Kidney (tissue), 14 donors: Measurements from ENCODE around the gene TMEM39B. TPM values are rescaled to one million over a fixed set of nuclear protein-coding genes. Genes with fewer than 3 reads are reported as not detected.
"Not testable (repeated sequence)": the region's sequence is repeated elsewhere in the genome, so short reads cannot be mapped to it uniquely, and the experiment has no call there.

ENCODE experiments used
- DNase-seq, 5 donors: peaks; one replicate each; pipeline ENCODE4 v3.0.0-alpha.2; 2013 to 2020
- FAIRE-seq: peaks from 2 replicates; lab custom pipeline; 2012; peaks lifted over from hg19 to GRCh38; lab: Jason Lieb, UNC
- H3K27ac ChIP-seq, 2 donors: one replicate each; pipeline ENCODE4 v1.7.0; 2013; ENCODE audit warnings: low read depth in 2 of 2, low read length in 2 of 2, inconsistent platforms in 1 of 2
- H3K27me3 ChIP-seq: one replicate; pipeline ENCODE4 v1.7.1; 2013; ENCODE audit warnings: low read length, inconsistent platforms; ENCODE audit not compliant: control insufficient read depth, insufficient read depth
- H3K36me3 ChIP-seq, 3 donors: one replicate each; pipeline versions ENCODE4 v1.7.0 to v1.7.1; 2013; ENCODE audit warnings: low read length in 3 of 3, control low read depth in 1 of 3, inconsistent platforms in 1 of 3; ENCODE audit not compliant: insufficient read depth in 3 of 3, control insufficient read depth in 2 of 3
- H3K4me1 ChIP-seq, 3 donors: one replicate each; pipeline versions ENCODE4 v1.7.0 to v1.7.1; 2013; ENCODE audit warnings: low read length in 3 of 3, inconsistent platforms in 1 of 3, low read depth in 1 of 3; ENCODE audit not compliant: control insufficient read depth in 2 of 3, insufficient read depth in 2 of 3
- H3K4me3 ChIP-seq, 3 donors: one replicate each; pipeline versions ENCODE4 v1.7.0 to v1.8.1; 2013; ENCODE audit warnings: low read length in 3 of 3, control low read depth in 1 of 3, inconsistent platforms in 1 of 3
- H3K9ac ChIP-seq, 3 donors: one replicate each; pipeline versions ENCODE4 v1.7.0 to v1.7.1; 2013; ENCODE audit warnings: low read length in 3 of 3, control low read depth in 1 of 3, inconsistent platforms in 1 of 3
- H3K9me3 ChIP-seq, 3 donors: one replicate each; pipeline versions ENCODE4 v1.7.0 to v1.7.1; 2013; ENCODE audit warnings: low read length in 3 of 3, control low read depth in 1 of 3, inconsistent platforms in 1 of 3; ENCODE audit not compliant: control insufficient read depth in 2 of 3, insufficient read depth in 1 of 3
- CTCF ChIP-seq: IDR thresholded peaks from 3 replicates; pipeline ENCODE4 v1.5.1; 2012; ENCODE audit warnings: mild to moderate bottlenecking, moderate library complexity, borderline replicate concordance; ENCODE audit not compliant: insufficient read depth; ENCODE audit errors: extremely low read depth
- intact Hi-C: fragments of 100-400 bp; cut with DNase I; formaldehyde crosslinking; loops from one replicate; pipeline ENCODE4 v1.11.1; 2022
- polyA plus RNA-seq: library from polyadenylated mRNA; stranded (reverse); fragments of 350-450 nt; fragmentation: Illumina TruSeq; extraction: RNeasy Lipid Tissue Mini Kit (QIAGEN cat#74804); gene quantifications from one replicate; pipeline ENCODE4 v1.2.3, GENCODE V29; 2014; ENCODE audit warnings: low read depth, low replicate concordance; ENCODE audit not compliant: insufficient read depth
- total RNA-seq: library from RNA; stranded (reverse); fragmentation: NEBNext Ultra II Directional; extraction: Animal tissue kit (Norgen Biotek cat#: 25700); gene quantifications from one replicate; pipeline ENCODE4 v1.2.1, GENCODE V29; 2021
- donor health status: control.
- donor health status: control.
- donor health status: control.
- donor health status: control.
- donor health status: control.
- donor health status: DM: yes; HTN: yes; CAD: no.
- donor health status: Normal renal cell carcinoma (clear cell type).

TMEM39B gene
- total and polyA plus RNA-seq, 2 donors from 2014 or later = 9.3 to 15.4 TPM

DNA sequence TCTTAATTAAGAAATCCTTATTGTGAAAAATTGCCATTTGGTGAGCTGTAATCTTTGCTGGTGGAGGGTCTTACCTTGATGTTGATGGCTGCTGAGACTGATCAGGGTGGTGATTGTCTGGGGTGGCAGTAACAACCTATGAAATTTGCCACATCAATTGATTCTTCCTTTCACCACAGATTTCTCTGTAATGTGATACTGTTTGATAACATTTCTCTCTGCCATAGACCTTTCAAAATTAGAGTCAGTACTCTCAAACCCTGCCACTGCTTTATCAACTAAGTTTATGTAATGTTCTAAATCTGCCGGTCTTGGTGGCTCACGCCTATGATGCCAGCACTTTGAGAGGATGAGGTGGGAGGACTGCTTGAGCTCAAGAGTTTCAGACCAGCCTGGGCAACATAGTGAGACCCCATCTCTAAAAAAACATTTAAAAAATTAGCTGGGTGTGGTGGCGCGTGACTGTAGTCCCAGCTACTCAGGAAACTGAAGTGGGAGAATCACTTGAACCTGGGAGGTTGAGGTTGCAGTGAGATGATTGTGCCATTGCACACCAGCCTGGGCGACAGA lies 40.2 kb downstream of the TMEM39B start:
- no peak for DNase-seq
- Histone ChIP-seq H3K27me3 (no peaks in the 10 kb centered on the region), H3K9ac (no peak overlapping the region), H3K36me3 (peaks cover 0 to 4% (median 3%) of the 10 kb centered on the region in 3 donors), H3K4me3 (no peak overlapping the region), H3K4me1 (peaks cover 0 to 15% (median 11%) of the 10 kb centered on the region in 3 donors), H3K27ac (no peak overlapping the region), H3K9me3 (no peaks in the 10 kb centered on the region)
- intact Hi-C loops = no loop called here
- FAIRE-seq = no peak
- TF ChIP-seq CTCF = no peak

DNA sequence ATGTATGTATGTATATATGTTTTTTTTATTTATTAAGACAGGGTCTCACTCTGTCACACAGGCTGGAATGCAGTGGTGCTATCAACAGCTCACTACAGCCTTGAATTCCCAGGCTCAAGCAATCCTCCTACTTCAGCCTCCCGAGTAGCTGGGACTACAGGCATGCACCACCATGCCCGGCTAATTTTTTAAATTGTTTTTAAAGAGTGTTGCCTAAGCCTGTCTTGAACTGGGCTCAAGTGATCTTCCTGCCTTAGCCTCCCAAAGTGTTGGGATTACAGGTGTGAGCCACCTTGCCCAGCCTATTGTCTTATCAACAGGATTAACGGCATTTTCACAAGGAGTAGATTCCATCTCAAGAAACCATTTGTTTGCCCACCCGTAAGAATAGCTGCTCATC lies 40.7 kb downstream of the TMEM39B start:
- H3K4me1 ChIP-seq = peaks cover 0 to 15% (median 11%) of the 10 kb centered on the region in 3 donors
- H3K9ac ChIP-seq, H3K9me3 ChIP-seq, H3K27me3 ChIP-seq, H3K27ac ChIP-seq, H3K4me3 ChIP-seq, DNase-seq, intact Hi-C loops, FAIRE-seq, H3K36me3 ChIP-seq: not testable (repeated sequence)

DNA sequence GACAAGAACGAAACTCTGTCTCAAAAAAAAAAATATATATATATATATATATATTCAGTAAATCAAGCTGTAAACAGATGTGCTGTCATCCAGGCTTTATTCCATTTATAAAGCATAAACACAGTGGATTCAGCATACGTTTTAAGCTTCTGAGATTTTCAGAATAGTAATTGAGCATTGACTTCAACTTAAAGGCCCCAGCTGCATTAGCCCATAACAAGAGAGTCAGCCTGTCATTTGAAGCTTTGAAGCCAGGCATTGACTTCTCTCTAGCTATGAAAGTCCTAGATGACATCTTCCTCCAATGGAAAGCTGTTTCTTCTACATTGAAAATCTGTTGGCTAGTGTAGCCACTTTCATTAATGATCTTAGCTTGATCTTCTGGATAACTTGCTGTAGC lies 41.7 kb downstream of the TMEM39B start:
- TF ChIP-seq CTCF = no peak
- no peaks in the 10 kb centered on the region for H3K9me3 ChIP-seq
- H3K9ac ChIP-seq = no peak overlapping the region
- peaks cover 0 to 15% (median 11%) of the 10 kb centered on the region in 3 donors for H3K4me1 ChIP-seq
- no peak for DNase-seq
- H3K27me3 ChIP-seq = no peaks in the 10 kb centered on the region
- H3K4me3 ChIP-seq = no peak overlapping the region
- intact Hi-C loops = no loop called here
- H3K36me3 ChIP-seq = peaks cover 0 to 4% (median 3%) of the 10 kb centered on the region in 3 donors
- no peak for FAIRE-seq
- no peak overlapping the region for H3K27ac ChIP-seq

DNA sequence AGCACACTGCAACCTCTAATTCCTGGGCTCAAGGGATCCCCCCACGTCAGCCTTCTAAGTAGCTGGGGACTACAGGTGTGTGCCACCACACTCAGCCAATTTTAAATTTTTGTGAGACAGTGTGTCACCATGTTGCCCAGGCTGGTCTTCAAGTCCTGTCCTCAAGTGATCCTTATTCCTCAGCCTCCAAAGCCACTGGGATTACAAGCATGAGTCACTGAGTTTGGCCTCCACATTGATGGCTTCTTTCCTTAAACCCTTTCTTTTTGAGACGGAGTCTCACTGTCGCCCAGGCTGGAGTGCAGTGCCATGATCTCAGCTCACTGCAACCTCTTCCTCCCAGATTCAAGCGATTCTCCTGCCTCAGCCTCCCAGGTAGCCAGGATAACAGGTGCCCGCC lies 42.8 kb downstream of the TMEM39B start:
- no peak overlapping the region for H3K4me3 ChIP-seq
- H3K9me3 ChIP-seq = no peaks in the 10 kb centered on the region
- no peaks in the 10 kb centered on the region for H3K27me3 ChIP-seq
- H3K4me1 ChIP-seq = peaks cover 0 to 15% (median 7%) of the 10 kb centered on the region in 3 donors
- TF ChIP-seq CTCF = no peak
- H3K9ac ChIP-seq = no peak overlapping the region
- peaks cover 0 to 4% (median 3%) of the 10 kb centered on the region in 3 donors for H3K36me3 ChIP-seq
- FAIRE-seq = no peak
- intact Hi-C loops = no loop called here
- no peak for DNase-seq
- no peak overlapping the region for H3K27ac ChIP-seq
